AG10803 (cell line): ENCODE data around the gene PLEKHG4B.

ENCODE experiments used
- DNase-seq: peaks from one replicate; pipeline ENCODE4 v3.0.0; 2010; ENCODE audit warnings: low read depth
- H3K4me3 ChIP-seq: 2 replicates; pipeline ENCODE4 v1.5.1; 2011; ENCODE audit warnings: mild to moderate bottlenecking, low read length, control low read depth
- TF ChIP-seq, protein P1 (sequence below): conservative IDR thresholded peaks from 2 replicates; pipeline ENCODE4 v1.5.1; 2011; ENCODE audit warnings: mild to moderate bottlenecking, low read length, control low read depth, inconsistent platforms

The PLEKHG4B gene

DNA sequence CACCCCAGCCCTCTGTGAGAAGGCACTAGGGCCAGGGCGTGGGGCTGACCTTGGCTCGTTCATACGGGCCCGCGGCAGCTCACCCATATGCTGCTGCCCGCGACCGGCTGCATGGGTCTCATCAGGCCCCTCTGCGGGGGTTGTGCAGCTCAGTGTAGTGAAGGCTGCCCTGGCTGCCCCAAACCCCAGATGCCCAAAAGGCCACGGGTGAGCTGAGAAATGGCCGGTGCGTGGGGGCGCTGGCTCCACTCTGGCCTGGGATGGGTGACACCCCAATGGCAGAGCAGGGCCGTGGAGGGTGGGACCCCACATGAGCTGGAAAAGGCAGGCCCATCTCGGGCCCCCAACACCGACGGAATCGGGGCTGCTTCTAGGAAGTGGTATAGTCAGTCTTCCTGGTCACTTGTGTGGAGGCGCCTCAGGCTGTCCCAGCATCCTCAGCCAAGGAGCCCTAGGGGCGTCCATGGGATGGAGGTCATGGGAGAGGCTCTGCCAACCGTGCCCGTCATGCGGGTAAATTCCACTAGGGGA lies 79.9 kb downstream of the PLEKHG4B start:
- TF ChIP-seq, protein P1, sequence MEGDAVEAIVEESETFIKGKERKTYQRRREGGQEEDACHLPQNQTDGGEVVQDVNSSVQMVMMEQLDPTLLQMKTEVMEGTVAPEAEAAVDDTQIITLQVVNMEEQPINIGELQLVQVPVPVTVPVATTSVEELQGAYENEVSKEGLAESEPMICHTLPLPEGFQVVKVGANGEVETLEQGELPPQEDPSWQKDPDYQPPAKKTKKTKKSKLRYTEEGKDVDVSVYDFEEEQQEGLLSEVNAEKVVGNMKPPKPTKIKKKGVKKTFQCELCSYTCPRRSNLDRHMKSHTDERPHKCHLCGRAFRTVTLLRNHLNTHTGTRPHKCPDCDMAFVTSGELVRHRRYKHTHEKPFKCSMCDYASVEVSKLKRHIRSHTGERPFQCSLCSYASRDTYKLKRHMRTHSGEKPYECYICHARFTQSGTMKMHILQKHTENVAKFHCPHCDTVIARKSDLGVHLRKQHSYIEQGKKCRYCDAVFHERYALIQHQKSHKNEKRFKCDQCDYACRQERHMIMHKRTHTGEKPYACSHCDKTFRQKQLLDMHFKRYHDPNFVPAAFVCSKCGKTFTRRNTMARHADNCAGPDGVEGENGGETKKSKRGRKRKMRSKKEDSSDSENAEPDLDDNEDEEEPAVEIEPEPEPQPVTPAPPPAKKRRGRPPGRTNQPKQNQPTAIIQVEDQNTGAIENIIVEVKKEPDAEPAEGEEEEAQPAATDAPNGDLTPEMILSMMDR, result no peak
- DNase-seq, result no peak
- H3K4me3 ChIP-seq, result no peak overlapping the region

DNA sequence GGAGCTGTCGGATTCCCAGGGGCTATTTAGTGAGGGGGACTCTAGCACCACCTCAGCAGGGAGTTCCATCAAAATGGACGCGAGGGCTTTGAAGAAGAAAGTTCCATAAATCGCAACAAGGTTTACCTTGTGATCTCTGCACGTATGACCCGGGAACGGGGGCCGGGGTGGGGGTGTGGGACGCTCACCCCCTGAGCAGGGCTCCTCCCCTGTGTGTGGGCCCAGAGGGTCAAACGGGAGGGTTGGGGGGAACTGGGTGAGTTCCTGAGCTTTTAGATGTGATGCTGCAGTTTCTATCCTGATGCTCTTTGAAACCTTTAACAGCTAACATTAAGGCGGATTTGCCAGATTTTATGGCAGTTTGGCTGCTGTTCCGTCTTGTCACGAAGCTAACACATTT lies 80.5 kb downstream of the PLEKHG4B start:
- TF ChIP-seq, protein P1, result no peak
- no peak for DNase-seq
- H3K4me3 ChIP-seq, result no peak overlapping the region

DNA sequence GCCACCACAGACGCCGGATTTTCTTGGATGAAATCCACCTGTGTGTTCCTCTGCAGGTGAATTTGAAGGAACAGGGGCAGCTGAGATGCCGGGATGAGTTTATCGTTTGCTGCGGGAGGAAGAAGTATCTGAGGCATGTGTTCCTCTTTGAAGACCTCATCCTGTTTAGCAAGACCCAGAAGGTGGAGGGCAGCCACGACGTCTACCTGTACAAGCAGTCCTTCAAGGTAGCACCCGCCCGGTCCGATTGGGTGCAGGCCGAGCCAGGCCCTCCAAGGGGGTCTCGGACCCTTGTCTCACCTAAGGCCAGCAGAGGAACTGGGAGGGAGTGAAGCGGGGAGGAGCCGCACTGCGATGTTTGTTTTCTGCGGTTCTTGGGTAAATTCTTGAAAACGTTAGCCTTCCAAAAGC lies 80.9 kb downstream of the PLEKHG4B start:
- DNase-seq, result no peak
- TF ChIP-seq, protein P1, result no peak
- no peak overlapping the region for H3K4me3 ChIP-seq

DNA sequence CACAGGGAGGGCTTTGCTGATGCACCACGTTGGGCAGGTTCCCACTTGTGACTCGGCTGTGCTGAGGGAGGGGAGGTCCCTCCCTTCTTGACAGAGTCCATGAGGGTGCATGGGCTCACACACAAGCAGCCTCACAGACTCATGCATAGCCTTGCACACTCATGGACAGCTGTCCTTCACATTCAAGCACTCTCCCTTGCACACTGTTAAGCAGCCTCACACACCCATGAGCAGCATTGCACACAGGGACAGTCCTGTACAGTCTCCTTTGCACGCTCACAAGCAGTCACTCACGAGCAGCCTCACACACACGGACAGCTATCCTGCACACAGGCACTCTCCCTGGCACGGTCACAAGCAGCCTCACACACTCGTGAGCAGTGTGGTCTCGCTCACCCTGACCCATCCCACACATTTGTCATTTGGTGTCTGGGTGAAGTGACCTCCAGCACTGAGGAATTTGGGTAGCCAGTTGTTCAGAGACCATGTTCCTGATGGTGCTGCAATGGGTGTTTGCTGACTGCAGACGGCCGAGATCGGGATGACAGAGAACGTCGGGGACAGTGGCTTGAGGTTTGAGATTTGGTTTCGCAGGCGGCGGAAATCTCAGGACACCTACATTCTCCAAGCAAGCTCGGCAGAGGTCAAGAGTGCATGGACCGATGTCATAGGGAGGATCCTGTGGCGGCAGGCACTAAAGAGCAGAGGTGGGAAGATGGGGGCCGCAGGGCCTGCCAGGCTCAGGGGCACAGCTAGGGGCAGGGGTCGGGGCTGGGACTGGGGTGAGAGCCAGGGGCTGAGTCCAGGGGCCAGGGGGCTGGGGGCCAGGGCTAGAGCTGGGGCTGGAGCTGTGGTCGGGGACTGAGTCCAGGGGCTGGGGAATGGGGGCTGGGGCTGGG lies 81.7 kb downstream of the PLEKHG4B start:
- TF ChIP-seq, protein P1, result no peak
- no peak overlapping the region for H3K4me3 ChIP-seq
- no peak for DNase-seq

DNA sequence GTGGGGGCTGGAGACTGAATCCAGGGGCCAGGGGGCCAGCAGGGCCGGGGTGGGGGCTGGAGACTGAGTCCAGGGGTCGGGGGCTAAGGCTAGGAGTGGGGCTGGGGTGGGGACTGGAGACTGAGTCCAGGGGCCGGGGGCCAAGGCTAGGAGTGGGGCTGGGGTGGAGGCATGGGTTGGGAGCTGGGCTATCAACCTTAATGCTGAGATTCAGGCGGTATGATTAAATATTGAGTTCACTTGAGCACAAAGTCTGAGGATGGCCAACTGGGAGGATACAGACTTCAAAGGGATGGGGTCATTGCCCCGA lies 82.3 kb downstream of the PLEKHG4B start:
- TF ChIP-seq, protein P1, result no peak
- no peak overlapping the region for H3K4me3 ChIP-seq
- no peak for DNase-seq

DNA sequence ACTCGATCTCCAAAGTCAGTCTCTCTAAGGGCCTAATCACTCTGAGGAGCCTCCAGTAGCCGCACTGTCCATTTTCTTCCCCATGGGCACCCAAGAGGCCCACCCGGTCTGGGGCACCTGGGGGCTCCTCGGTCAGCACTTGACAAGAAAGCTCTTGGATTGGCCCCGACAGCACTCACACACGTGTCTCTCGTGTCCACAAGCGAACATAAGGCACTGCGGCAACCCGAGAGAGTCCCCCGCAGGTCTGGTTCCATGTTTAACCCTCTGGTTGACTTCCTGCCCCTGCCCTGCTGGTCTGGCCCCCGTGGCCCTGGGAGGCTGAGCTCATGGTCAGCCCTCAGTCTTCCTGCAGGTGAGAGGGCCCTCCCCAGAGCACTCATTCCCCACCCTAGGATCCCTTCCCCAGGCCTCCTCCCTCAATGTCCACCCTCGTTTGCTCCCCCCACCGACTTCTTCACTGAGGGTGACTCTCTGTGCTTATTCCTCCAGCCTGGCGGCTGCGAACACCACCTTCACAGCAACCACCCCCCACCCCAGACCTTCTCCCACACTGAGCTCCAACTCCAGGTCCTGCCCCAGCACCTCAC lies 83.0 kb downstream of the PLEKHG4B start:
- TF ChIP-seq, protein P1, result no peak
- H3K4me3 ChIP-seq, result no peak overlapping the region
- no peak for DNase-seq

DNA sequence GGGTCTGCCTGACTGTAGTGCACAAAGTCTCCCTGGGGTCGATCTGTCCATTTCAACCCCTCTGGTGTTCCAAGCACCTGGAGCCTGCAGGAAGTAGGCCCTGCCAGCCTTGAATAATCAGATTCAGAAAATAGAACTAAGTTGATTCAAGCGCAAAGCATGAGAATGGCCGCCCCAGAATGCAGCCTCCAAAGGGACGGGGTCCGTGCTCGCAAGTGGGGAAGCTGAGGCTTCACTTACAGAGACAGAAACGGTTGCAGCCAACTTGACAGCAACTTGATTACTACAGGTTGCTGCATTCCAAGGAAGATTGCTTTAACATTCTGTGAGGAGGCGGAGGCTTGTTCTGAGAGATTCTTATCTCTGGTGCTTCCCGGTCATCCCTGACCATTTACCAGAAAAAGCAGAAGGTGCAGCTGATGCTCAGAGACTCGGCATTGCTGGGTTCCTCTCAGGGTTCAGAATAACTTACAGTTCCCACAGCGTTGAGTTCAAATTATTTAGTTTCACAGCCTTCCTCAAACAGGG lies 84.4 kb downstream of the PLEKHG4B start:
- TF ChIP-seq, protein P1, result no peak
- no peak for DNase-seq
- no peak overlapping the region for H3K4me3 ChIP-seq
